ENCODE measurements around the gene CRYAB. TPM values are rescaled to one million over a fixed set of nuclear protein-coding genes. Genes with fewer than 3 reads are reported as not detected.

The CRYAB gene
- total and polyA plus RNA-seq, 9 donors: 22.7 to 301 (median 72.5) TPM

DNA sequence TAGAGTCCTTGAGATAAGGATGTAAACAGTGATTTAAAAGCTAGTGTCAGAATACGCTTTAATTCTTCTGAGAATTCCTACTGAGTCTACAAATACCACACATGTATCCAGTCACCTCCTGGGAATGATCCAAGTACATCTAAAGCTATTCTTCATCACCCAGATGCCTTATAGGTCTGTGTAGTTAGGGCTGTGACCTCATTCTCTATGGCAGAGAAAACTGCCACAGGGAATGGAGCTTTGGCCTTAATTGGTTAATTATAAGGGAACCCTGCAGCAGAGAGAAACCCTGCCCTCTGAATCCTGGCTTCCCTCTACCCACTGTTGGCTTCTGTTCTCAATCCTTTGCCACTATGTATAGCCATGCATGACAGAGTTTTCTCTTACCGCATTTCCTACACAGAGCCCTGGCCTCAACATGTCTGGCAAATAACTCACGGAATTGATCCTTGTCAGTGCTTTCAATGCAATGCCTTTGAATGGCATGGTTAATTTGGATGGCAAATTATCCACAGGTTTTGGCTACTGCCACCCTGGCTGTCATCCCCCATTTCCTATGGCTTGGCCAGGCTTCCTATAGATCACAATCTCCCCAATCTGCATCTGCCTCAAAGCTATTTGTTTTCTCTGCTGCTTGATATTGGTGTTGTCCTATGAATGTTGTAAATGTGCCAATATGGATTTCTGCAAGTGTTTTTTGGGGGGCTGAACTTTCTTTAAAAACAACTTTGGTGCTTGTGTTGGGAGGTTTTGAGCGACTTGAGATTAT, 28.4 kb upstream of the CRYAB start:
- no peak overlapping the region for H3K27ac ChIP-seq

GRCh38 chr11:111938687-111939160, 27.2 kb upstream of the CRYAB start:
- H3K27me3 ChIP-seq: no peaks in the 10 kb centered on the region
- H3K4me3 ChIP-seq: no peak overlapping the region
- peak overlapping the region in 1 of 2 donors; percentile 58 for H3K27ac ChIP-seq
- H3K4me1 ChIP-seq (ENCODE audit: insufficient read depth): peaks cover 3% of the 10 kb centered on the region
- 21 to 31% (median 31%) methylated on average over 7 of the region's 7 CpGs for WGBS, 3 donors
- intact Hi-C loops (cut with DNase I): loop anchor here in 3 of 4 donors (5.0 to 10.0 kb wide), 2 partner anchors 39 to 86 kb away; partner anchors contain the start of gene DLAT (in 1 of the 3)
- no peak for DNase-seq
- TF ChIP-seq POLR2A (IDR thresholded peaks at IDR 0.05) (no peak), CTCF (IDR thresholded peaks at IDR 0.05) (no peak), EP300 (IDR thresholded peaks at IDR 0.05) (no peak)
- H3K9me3 ChIP-seq: no peaks in the 10 kb centered on the region
- no peaks in the 10 kb centered on the region for H3K36me3 ChIP-seq

More for the DNA sequence above, 28.4 kb upstream of the CRYAB start:
- Histone ChIP-seq H3K9me3 (no peaks in the 10 kb centered on the region), H3K4me3 (no peak overlapping the region), H3K27me3 (no peaks in the 10 kb centered on the region), H3K4me1 (ENCODE audit: insufficient read depth) (peaks cover 6% of the 10 kb centered on the region), H3K36me3 (no peaks in the 10 kb centered on the region)
- no peak for DNase-seq
- TF ChIP-seq POLR2A (IDR thresholded peaks at IDR 0.05) (no peak), EP300 (IDR thresholded peaks at IDR 0.05) (no peak), CTCF (IDR thresholded peaks at IDR 0.05) (no peak)
- 88 to 94% (median 90%) methylated on average over 4 of the region's 4 CpGs for WGBS, 3 donors
- intact Hi-C loops (cut with DNase I): loop anchor here in 3 of 4 donors (5.0 to 10.0 kb wide), 2 partner anchors 37 to 85 kb away; partner anchors contain the start of gene DLAT (in 1 of the 3)

- Histone ChIP-seq H3K27ac (peak overlapping the region; percentile 58 to 78), H3K4me1 (ENCODE audit: insufficient read depth) (peaks cover 3% of the 10 kb centered on the region), H3K9me3 (no peaks in the 10 kb centered on the region), H3K27me3 (no peaks in the 10 kb centered on the region), H3K36me3 (no peaks in the 10 kb centered on the region), H3K4me3 (peak overlapping the region; percentile 72)
- no peak for TF ChIP-seq CTCF (IDR thresholded peaks at IDR 0.05)
- no peak for TF ChIP-seq POLR2A (IDR thresholded peaks at IDR 0.05)
- TF ChIP-seq EP300 (IDR thresholded peaks at IDR 0.05): no peak
- intact Hi-C loops (cut with DNase I): loop anchor here in 3 of 4 donors (5.0 to 10.0 kb wide), 2 partner anchors 39 to 87 kb away; partner anchors contain the start of gene DLAT (in 1 of the 3)
- 55 to 69% (median 61%) methylated on average over 7 of the region's 7 CpGs for WGBS, 3 donors
- DNase-seq: no peak
These were observed 26.3 kb upstream of the CRYAB start for GRCh38 chr11:111937844-111938243.

DNA sequence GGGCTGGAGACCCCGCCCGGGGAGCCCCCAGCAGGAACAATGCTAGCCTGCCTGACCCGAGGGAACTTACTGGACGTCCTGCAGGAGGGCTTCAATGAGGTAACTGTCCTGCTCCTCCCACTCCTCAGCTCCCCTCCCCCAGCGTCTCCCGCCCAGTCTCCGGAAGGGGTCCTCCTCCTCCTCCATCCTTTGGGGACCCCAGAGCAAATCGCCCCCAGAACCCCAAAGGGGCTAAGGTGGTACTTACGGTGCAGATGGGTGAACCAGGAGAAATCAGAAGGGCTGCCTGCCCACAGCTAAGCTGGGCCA, 25.8 kb upstream of the CRYAB start:
- DNase-seq: no peak
- peak overlapping the region; percentile 58 to 78 for H3K27ac ChIP-seq
- intact Hi-C loops (cut with DNase I): loop anchor here in 3 of 4 donors (5.0 to 10.0 kb wide), 2 partner anchors 40 to 87 kb away; partner anchors contain the start of gene DLAT (in 1 of the 3)
- peaks cover 3% of the 10 kb centered on the region for H3K4me1 ChIP-seq (ENCODE audit: insufficient read depth)
- WGBS, 3 donors: 4 to 5% (median 5%) methylated on average over 9 of the region's 9 CpGs
- H3K36me3 ChIP-seq: no peaks in the 10 kb centered on the region
- no peaks in the 10 kb centered on the region for H3K9me3 ChIP-seq
- TF ChIP-seq POLR2A (IDR thresholded peaks at IDR 0.05) (no peak), EP300 (IDR thresholded peaks at IDR 0.05) (no peak), CTCF (IDR thresholded peaks at IDR 0.05) (no peak)
- peak overlapping the region; percentile 72 for H3K4me3 ChIP-seq
- no peaks in the 10 kb centered on the region for H3K27me3 ChIP-seq

All from ovary (tissue), 9 donors.